Tibial nerve (tissue), 4 donors: ENCODE data around the gene TANC1.

ENCODE experiments used
- CTCF ChIP-seq, 5 experiments: fragments of 200-600 bp in 3 of 5; fragments of 450-650 bp in 2 of 5; sonication (generic) in 3 of 5; IDR thresholded peaks; one replicate each; pipeline ENCODE4 v1.5.1; 2016 to 2019; ENCODE audit warnings: antibody characterized with exemption in 5 of 5, mild to moderate bottlenecking in 3 of 5, moderate library complexity in 2 of 5
- EP300 ChIP-seq, 2 donors: sonication (generic); formaldehyde crosslinking; IDR thresholded peaks; one replicate each; pipeline ENCODE4 v1.6.1; 2017; ENCODE audit warnings: antibody characterized with exemption in 2 of 2, mild to moderate bottlenecking in 1 of 2

GRCh38 chr2:159093497-159093896 is 125.1 kb downstream of the TANC1 start:
- TF ChIP-seq CTCF (IDR thresholded peaks at IDR 0.05) (no peak), EP300 (IDR thresholded peaks at IDR 0.05) (no peak)
